PFSK-1 (cell line): Measurements from ENCODE around the gene EVX2.

Experiments used
- FOXP2 ChIP-seq: optimal IDR thresholded peaks from 2 replicates; pipeline ENCODE3; 2011; ENCODE audit warnings: borderline replicate concordance, control low read depth, inconsistent platforms; ENCODE audit not compliant: insufficient read depth; ENCODE audit errors: extremely low read length, extremely low read depth
- POLR2AphosphoS5 ChIP-seq: IDR thresholded peaks from 2 replicates; pipeline ENCODE4 v1.6.1; 2012; ENCODE audit warnings: low read depth, mild to moderate bottlenecking, control low read depth, low read length, moderate library complexity
- REST ChIP-seq, 2 experiments: IDR thresholded peaks; 2 replicates each; pipeline versions ENCODE4 v1.6.1 to v1.8.0; 2011 to 2012; ENCODE audit warnings: low read depth in 2 of 2, low read length in 2 of 2, control low read depth in 1 of 2, inconsistent platforms in 1 of 2, mild to moderate bottlenecking in 1 of 2, moderate library complexity in 1 of 2; ENCODE audit not compliant: insufficient read depth in 1 of 2
- SIN3A ChIP-seq: IDR thresholded peaks from 2 replicates; pipeline ENCODE4 v1.6.1; 2012; ENCODE audit warnings: mild to moderate bottlenecking, low read length, moderate library complexity, borderline replicate concordance; ENCODE audit not compliant: insufficient read depth
- TAF1 ChIP-seq: IDR thresholded peaks from 2 replicates; pipeline ENCODE4 v1.6.1; 2012; ENCODE audit warnings: low read length, control low read depth, borderline replicate concordance; ENCODE audit not compliant: insufficient read depth

The EVX2 gene

DNA sequence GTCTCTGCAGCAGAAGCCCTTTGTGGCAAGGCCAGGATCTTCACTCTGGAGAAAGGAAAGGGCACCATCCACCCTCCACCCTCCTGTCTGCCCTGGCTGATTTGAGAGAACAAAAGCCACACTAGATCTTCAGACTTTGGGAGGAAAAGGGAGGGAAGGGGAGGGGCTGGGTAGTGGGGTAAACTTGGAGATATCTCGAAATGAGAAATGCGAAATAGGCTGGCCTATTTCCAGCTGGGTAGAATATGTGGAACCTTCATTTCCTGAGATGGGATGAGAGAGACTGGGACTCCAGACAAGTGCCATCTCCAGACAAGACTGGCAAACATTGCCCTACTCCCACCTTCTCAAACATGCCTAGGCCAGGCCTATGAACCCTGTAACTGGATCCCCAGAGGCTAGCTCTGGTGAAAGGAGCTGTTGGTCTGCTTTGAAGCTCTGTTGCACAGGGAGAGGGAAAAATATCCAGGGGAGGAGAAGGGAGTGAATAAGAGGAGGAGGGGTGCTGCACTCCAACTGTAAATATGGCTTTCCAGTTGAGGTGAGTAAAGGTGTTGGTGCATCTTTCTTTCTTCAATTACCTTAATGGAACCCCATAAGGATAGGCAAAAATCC lies 17.6 kb upstream of the EVX2 start:
- TF ChIP-seq TAF1 (no peak), REST (IDR thresholded peaks at IDR 0.05; ENCODE audit: insufficient read depth in 1 of 2, low read depth in 2 of 2, low read length in 2 of 2) (no peak), FOXP2 (no peak), POLR2AphosphoS5 (no peak), SIN3A (no peak)

DNA sequence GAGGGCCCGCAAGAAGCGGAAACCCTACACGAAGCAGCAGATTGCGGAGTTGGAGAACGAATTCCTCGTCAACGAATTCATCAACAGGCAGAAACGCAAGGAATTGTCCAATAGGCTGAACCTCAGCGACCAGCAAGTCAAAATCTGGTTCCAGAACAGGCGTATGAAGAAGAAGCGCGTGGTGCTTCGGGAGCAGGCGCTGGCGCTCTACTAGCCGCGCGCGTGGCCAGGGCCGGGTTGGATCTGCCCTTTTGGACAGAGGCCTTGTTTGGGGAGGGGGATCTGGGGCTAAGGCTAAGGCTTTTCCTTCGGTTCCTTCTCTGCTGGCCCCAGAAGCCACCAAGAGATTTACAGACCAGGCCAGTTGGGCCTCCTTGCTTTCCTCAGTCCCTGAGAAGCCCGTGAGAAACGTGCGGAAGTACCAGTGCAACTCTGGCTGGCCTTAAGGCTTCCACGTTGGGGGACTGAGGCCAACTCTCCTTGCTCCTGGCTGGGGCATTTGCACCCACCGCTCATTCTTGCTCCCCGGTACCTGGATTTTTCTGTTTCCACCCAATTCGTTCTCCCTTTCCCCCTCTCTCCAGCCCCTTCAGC lies 16.9 kb upstream of the EVX2 start:
- no peak for TF ChIP-seq SIN3A
- no peak for TF ChIP-seq FOXP2
- no peak for TF ChIP-seq REST (IDR thresholded peaks at IDR 0.05; ENCODE audit: insufficient read depth in 1 of 2, low read depth in 2 of 2, low read length in 2 of 2)
- TF ChIP-seq POLR2AphosphoS5 = no peak
- no peak for TF ChIP-seq TAF1

- TF ChIP-seq REST (IDR thresholded peaks at IDR 0.05; ENCODE audit: insufficient read depth in 1 of 2, low read depth in 2 of 2, low read length in 2 of 2) (no peak), POLR2AphosphoS5 (no peak), SIN3A (no peak), TAF1 (no peak)
These were observed 16.2 kb upstream of the EVX2 start, which contains the start of gene HOXD12 for GRCh38 chr2:176099728-176100546. Gene HOXD12, plus strand, starts transcription at chr2:176099795. Its CDS starts 7 bp downstream, at chr2:176099802.

- TF ChIP-seq REST (IDR thresholded peaks at IDR 0.05; ENCODE audit: insufficient read depth in 1 of 2, low read depth in 2 of 2, low read length in 2 of 2) (no peak), FOXP2 (no peak), TAF1 (no peak), POLR2AphosphoS5 (no peak), SIN3A (no peak)
These were observed 15.5 kb upstream of the EVX2 start for GRCh38 chr2:176099159-176099727.
